ENCODE measurements around the gene CCDC86.

CCDC86 gene

DNA sequence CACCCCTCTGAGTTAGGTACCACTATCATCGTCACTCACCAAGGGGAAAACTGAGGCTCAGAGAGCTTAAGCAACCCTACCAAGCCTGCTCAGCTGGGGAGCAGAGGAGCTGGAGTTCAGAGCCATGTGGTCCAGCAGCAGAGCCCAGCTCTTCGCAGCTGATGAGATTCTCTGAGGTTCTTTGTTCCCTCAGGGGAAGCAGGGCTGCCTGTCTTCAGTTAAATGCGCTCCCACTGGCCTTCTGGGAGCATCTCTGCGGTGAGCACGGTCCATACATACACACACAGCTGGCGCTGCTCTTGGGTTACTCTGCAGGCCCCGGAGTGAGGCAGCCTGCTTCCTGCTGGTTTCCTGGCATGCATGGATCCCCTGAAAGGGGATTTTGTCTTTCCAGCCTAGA is 19.0 kb downstream of the CCDC86 start:
- no peak for TF ChIP-seq ZFX (IDR thresholded peaks at IDR 0.05)
- TF ChIP-seq, protein P1, sequence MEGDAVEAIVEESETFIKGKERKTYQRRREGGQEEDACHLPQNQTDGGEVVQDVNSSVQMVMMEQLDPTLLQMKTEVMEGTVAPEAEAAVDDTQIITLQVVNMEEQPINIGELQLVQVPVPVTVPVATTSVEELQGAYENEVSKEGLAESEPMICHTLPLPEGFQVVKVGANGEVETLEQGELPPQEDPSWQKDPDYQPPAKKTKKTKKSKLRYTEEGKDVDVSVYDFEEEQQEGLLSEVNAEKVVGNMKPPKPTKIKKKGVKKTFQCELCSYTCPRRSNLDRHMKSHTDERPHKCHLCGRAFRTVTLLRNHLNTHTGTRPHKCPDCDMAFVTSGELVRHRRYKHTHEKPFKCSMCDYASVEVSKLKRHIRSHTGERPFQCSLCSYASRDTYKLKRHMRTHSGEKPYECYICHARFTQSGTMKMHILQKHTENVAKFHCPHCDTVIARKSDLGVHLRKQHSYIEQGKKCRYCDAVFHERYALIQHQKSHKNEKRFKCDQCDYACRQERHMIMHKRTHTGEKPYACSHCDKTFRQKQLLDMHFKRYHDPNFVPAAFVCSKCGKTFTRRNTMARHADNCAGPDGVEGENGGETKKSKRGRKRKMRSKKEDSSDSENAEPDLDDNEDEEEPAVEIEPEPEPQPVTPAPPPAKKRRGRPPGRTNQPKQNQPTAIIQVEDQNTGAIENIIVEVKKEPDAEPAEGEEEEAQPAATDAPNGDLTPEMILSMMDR (conservative IDR thresholded peaks at IDR 0.05), result no peak

GRCh38 chr11:60862171-60862570 is 20.3 kb downstream of the CCDC86 start:
- TF ChIP-seq, protein P1 (conservative IDR thresholded peaks at IDR 0.05), result no peak
- TF ChIP-seq ZFX (IDR thresholded peaks at IDR 0.05), result no peak
- no peak overlapping the region for H3K27ac ChIP-seq

More for the DNA sequence above, 19.0 kb downstream of the CCDC86 start:
- no peak overlapping the region for H3K27ac ChIP-seq

DNA sequence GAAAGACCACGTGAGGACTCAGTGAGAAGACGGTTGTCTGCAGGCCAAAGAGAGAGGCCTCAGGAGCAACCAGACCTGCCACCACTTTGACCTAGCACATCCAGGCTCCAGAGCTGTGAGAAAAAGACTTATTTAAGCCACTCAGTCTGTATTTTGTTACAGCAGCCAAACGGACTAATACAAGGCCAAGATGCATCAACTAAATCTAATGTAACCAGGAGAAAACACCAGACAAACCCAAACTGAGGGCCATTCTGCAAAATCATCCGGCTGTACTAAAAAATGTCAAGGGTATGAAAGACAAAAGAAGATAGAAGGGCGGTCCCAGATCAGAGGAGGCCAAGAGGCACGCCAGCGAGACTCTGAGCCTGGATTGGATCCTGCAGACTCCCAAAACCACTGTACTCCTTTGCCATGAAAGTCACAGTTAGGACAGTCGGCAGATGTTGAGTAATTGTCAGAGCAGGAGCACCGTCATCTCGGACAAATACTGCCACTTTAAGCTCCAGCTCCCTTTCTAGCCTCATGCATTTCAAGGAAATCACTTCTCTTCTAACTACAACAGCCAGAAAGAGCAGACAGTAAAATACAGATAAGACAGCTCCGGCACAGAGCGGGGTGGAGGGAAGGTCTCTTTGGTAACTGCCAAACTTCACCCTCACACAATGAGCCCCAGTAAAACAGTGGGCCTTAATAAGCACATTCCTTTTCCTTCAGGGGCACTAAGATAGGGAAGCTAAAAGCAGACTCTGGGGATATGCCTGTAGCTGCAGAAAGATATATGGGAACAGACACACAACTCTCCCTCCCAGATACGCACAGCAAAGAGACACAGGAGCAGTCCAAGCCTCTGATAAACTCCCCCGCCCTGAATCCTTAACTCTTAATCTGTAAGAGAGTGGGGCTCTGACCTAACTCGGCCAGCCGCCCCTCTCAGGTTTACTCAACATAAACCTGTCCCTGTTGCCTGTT is 21.9 kb downstream of the CCDC86 start:
- H3K27ac ChIP-seq, result no peak overlapping the region
- no peak for TF ChIP-seq ZFX (IDR thresholded peaks at IDR 0.05)
- TF ChIP-seq, protein P1 (conservative IDR thresholded peaks at IDR 0.05), result no peak

DNA sequence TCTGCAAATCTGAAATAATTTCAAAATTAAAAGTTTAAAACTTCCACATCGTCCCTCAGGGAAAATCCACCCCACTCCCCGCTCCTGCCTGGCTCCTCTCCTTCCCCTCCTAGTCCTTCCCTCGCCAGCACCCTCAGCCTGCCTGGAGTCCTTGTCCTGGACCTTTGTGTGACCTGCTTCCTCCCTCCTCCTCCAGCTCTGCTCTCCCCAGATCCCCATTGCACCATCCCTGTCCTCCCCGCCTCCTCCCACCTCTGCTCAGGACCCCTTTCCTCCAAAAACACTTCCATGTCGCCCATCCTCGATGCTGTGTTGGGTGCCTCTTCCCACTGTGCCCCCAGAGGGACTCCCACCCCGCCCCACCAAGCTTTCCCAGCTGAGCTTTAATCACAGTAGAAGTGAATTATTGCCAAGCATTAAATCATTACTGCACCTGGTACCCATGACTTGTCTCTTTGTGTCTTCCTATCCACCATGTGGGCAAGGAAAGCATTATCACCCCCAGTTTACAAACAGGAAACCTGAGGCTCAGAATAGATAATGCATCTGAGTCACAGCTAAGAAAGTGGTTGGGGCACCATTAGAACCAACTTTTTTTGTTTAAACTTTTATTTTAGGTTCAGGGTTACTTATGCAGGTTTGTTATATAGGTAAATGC is 23.1 kb downstream of the CCDC86 start:
- no peak for TF ChIP-seq ZFX (IDR thresholded peaks at IDR 0.05)
- TF ChIP-seq, protein P1 (conservative IDR thresholded peaks at IDR 0.05), result no peak
- H3K27ac ChIP-seq, result no peak overlapping the region

GRCh38 chr11:60866911-60867870 is 25.3 kb downstream of the CCDC86 start, which contains the start of gene ZP1:
TSS of gene ZP1 (plus strand) at chr11:60867542. CDS start at chr11:60867562, 20 bp downstream.
- TF ChIP-seq, protein P1 (conservative IDR thresholded peaks at IDR 0.05), result no peak
- TF ChIP-seq ZFX (IDR thresholded peaks at IDR 0.05), result peak; percentile 14; the same call in 1 of the 2 replicates
- H3K27ac ChIP-seq, result peak within 1 kb of the TSS; percentile 89

- peak overlapping the region; percentile 89 for H3K27ac ChIP-seq
- TF ChIP-seq, protein P1 (conservative IDR thresholded peaks at IDR 0.05), result no peak
- no peak for TF ChIP-seq ZFX (IDR thresholded peaks at IDR 0.05)
These were observed 26.2 kb downstream of the CCDC86 start for GRCh38 chr11:60867871-60868681.
